ENCODE measurements around the gene FAM20C. TPM values are rescaled to one million over a fixed set of nuclear protein-coding genes. Genes with fewer than 3 reads are reported as not detected.

The FAM20C gene
- 10 to 100 TPM; 41.9 to 87.5 (median 73.6) TPM for total RNA-seq

- no peaks in the 10 kb centered on the region for H3K9me3 ChIP-seq
- H3K4me3 ChIP-seq, result peak within 1 kb of the TSS; percentile 61 to 86
- H3K36me3 ChIP-seq, result peaks cover 0 to 20% of the 10 kb centered on the region in 2 donors
- H3K27ac ChIP-seq, result peak within 1 kb of the TSS; percentile 86 to 95 (median 93)
- no peaks in the 10 kb centered on the region for H3K27me3 ChIP-seq
- TF ChIP-seq POLR2AphosphoS5 (IDR thresholded peaks at IDR 0.05) (peak; percentile 64), POLR2A (IDR thresholded peaks at IDR 0.05) (peak; percentile 86 to 90), EP300 (IDR thresholded peaks at IDR 0.05) (no peak)
- TF ChIP-seq, protein P1, sequence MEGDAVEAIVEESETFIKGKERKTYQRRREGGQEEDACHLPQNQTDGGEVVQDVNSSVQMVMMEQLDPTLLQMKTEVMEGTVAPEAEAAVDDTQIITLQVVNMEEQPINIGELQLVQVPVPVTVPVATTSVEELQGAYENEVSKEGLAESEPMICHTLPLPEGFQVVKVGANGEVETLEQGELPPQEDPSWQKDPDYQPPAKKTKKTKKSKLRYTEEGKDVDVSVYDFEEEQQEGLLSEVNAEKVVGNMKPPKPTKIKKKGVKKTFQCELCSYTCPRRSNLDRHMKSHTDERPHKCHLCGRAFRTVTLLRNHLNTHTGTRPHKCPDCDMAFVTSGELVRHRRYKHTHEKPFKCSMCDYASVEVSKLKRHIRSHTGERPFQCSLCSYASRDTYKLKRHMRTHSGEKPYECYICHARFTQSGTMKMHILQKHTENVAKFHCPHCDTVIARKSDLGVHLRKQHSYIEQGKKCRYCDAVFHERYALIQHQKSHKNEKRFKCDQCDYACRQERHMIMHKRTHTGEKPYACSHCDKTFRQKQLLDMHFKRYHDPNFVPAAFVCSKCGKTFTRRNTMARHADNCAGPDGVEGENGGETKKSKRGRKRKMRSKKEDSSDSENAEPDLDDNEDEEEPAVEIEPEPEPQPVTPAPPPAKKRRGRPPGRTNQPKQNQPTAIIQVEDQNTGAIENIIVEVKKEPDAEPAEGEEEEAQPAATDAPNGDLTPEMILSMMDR (IDR thresholded peaks at IDR 0.05), result peak in 1 of 4 experiments; percentile 13
- H3K4me1 ChIP-seq, result peaks cover 0 to 52% (median 22%) of the 10 kb centered on the region in 3 donors
- WGBS, 2 donors (ENCODE audit: low coverage in 1 of 2), result no CpG with 5 or more reads among the region's 89 CpGs
- ATAC-seq, result peak; percentile 92
Measured at GRCh38 chr7:191981-192649, at the start of gene FAM20C. FAM20C (plus strand) TSS chr7:192571; CDS start chr7:193200, 629 bp downstream.

GRCh38 chr7:143145-143751 is 49.1 kb upstream of the FAM20C start:
- Histone ChIP-seq H3K27ac (no peak overlapping the region), H3K36me3 (no peaks in the 10 kb centered on the region), H3K9me3 (no peaks in the 10 kb centered on the region), H3K4me3 (no peak overlapping the region), H3K27me3 (no peaks in the 10 kb centered on the region), H3K4me1 (peaks cover 0 to 27% (median 0%) of the 10 kb centered on the region in 3 donors)
- TF ChIP-seq POLR2A (IDR thresholded peaks at IDR 0.05), result no peak
- TF ChIP-seq, protein P1 (IDR thresholded peaks at IDR 0.05), result no peak
- TF ChIP-seq EP300 (IDR thresholded peaks at IDR 0.05), result no peak
- no peak for TF ChIP-seq POLR2AphosphoS5 (IDR thresholded peaks at IDR 0.05)
- ATAC-seq, result no peak
- WGBS, 2 donors (ENCODE audit: low coverage in 1 of 2), result 60 to 95% methylated on average over 1 to 4 of the region's 22 CpGs

DNA sequence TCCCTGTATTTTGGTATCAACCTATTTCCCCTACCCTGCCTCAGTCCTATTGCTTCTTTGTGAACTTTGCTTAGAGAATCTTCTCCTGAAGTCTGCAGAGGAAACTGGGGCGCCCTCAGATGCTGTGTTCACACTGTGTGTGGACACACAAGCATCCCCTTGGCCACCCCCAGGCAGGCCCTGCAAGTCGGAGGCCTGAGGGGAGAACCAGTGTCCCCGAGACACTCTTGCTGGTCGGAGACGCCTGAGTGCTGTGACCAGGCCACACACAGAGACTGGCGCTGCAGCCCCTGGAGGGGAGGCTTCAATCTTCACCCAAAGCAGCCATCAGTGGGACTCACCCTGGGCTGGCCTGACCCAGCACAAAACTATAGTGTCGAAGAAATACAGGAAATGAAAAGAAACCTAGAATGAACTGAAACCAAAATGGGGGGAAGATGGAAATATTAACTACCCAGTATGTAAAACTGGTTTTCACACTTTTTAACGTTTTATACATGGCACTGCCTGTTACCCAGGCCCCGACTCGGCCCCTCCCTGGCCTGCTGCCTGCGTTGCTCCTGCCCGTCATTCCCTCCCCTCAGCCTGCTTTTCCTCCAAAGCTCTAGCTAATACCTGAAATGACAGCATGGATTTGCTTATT is 48.4 kb upstream of the FAM20C start:
- 83 to 90% methylated on average over 5 to 6 of the region's 12 CpGs for WGBS, 2 donors (ENCODE audit: low coverage in 1 of 2)
- no peaks in the 10 kb centered on the region for H3K36me3 ChIP-seq
- no peak overlapping the region for H3K4me3 ChIP-seq
- TF ChIP-seq, protein P1 (IDR thresholded peaks at IDR 0.05), result no peak
- TF ChIP-seq POLR2A (IDR thresholded peaks at IDR 0.05) (no peak), POLR2AphosphoS5 (IDR thresholded peaks at IDR 0.05) (no peak), EP300 (IDR thresholded peaks at IDR 0.05) (no peak)
- no peak for ATAC-seq
- H3K4me1 ChIP-seq, result peaks cover 0 to 27% (median 0%) of the 10 kb centered on the region in 3 donors
- no peaks in the 10 kb centered on the region for H3K9me3 ChIP-seq
- H3K27ac ChIP-seq, result no peak overlapping the region
- H3K27me3 ChIP-seq, result no peaks in the 10 kb centered on the region

DNA sequence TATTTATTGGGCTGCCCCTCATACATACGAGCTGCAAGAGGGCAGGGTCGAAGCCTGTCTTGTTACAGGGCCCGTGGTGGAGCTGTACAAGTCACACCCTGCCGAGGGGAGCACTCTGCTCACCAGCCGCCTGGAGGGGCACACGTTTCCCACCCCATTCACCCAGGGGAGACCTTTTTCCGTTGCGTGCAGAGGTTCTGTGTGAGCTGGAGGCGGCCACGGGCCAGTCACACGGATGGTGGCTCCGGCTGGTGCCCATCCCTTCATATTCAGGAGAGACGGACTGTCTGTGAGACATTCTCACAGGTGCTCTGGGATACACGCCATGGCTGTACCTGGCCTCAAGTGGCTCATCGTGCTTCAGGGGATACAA is 47.9 kb upstream of the FAM20C start:
- TF ChIP-seq POLR2A (IDR thresholded peaks at IDR 0.05) (no peak), EP300 (IDR thresholded peaks at IDR 0.05) (no peak), POLR2AphosphoS5 (IDR thresholded peaks at IDR 0.05) (no peak)
- TF ChIP-seq, protein P1 (IDR thresholded peaks at IDR 0.05), result no peak
- H3K9me3 ChIP-seq, result no peaks in the 10 kb centered on the region

More for the DNA sequence above, 47.9 kb upstream of the FAM20C start:
- Histone ChIP-seq H3K4me1 (peaks cover 0 to 27% (median 0%) of the 10 kb centered on the region in 3 donors), H3K36me3 (no peaks in the 10 kb centered on the region), H3K27ac (no peak overlapping the region), H3K4me3 (no peak overlapping the region), H3K27me3 (no peaks in the 10 kb centered on the region)
- no peak for ATAC-seq
- 96 to 99% methylated on average over 8 to 12 of the region's 15 CpGs for whole genome bisulfite sequencing, 2 donors (ENCODE audit: low coverage in 1 of 2)

Measured in gastroesophageal sphincter (tissue), 4 donors.